Activated CD8-positive, alpha-beta memory T cell treated with anti-CD3 and anti-CD28 coated beads, Interleukin-2, amount 50 U/mL, for 4 hours (primary cell): ENCODE measurements around the gene DCAF17.

ENCODE experiments used
- DNase-seq: peaks from one replicate; pipeline ENCODE4 v3.0.0-alpha.2; 2020

The DCAF17 gene

GRCh38 chr2:171434013-171434989 is at the start of gene DCAF17:
DCAF17 (plus strand) TSS chr2:171434226; CDS start chr2:171434578, 352 bp downstream.
- peak; percentile 95 for DNase-seq

GRCh38 chr2:171386627-171387026 is 47.4 kb upstream of the DCAF17 start:
- DNase-seq, result no peak

- no peak for DNase-seq
Observed at GRCh38 chr2:171387052-171387451, 47.0 kb upstream of the DCAF17 start.

- DNase-seq, result no peak
Observed at GRCh38 chr2:171389325-171389724, 44.7 kb upstream of the DCAF17 start.

- DNase-seq, result no peak
Observed at GRCh38 chr2:171389780-171390179, 44.2 kb upstream of the DCAF17 start.

- no peak for DNase-seq
Observed at GRCh38 chr2:171390941-171391516, 43.0 kb upstream of the DCAF17 start.

- DNase-seq, result no peak
Observed at GRCh38 chr2:171391532-171391931, 42.5 kb upstream of the DCAF17 start.

- DNase-seq, result no peak
Observed at GRCh38 chr2:171393487-171393886, 40.5 kb upstream of the DCAF17 start.

- DNase-seq, result no peak
Observed at GRCh38 chr2:171394164-171394740, 39.8 kb upstream of the DCAF17 start.

- DNase-seq, result no peak
Observed at GRCh38 chr2:171399292-171399691, 34.7 kb upstream of the DCAF17 start.

- no peak for DNase-seq
Observed at GRCh38 chr2:171400395-171400794, 33.6 kb upstream of the DCAF17 start.

GRCh38 chr2:171401947-171402346 is 32.1 kb upstream of the DCAF17 start:
- DNase-seq, result no peak

- no peak for DNase-seq
Observed at GRCh38 chr2:171402906-171403580, 31.0 kb upstream of the DCAF17 start.

GRCh38 chr2:171404261-171404660 is 29.8 kb upstream of the DCAF17 start:
- no peak for DNase-seq

GRCh38 chr2:171404719-171405118 is 29.3 kb upstream of the DCAF17 start:
- DNase-seq, result no peak

- DNase-seq, result no peak
Observed at GRCh38 chr2:171405546-171405945, 28.5 kb upstream of the DCAF17 start.

- no peak for DNase-seq
Observed at GRCh38 chr2:171406044-171406443, 28.0 kb upstream of the DCAF17 start.

- no peak for DNase-seq
Observed at GRCh38 chr2:171407030-171407675, 26.9 kb upstream of the DCAF17 start.

GRCh38 chr2:171407676-171408044 is 26.4 kb upstream of the DCAF17 start:
- no peak for DNase-seq

- no peak for DNase-seq
Observed at GRCh38 chr2:171409436-171409971, 24.5 kb upstream of the DCAF17 start.

- DNase-seq, result no peak
Observed at GRCh38 chr2:171410101-171410500, 23.9 kb upstream of the DCAF17 start.

- no peak for DNase-seq
Observed at GRCh38 chr2:171410624-171411023, 23.4 kb upstream of the DCAF17 start.

GRCh38 chr2:171411214-171411613 is 22.8 kb upstream of the DCAF17 start:
- no peak for DNase-seq
